Measurements from ENCODE around the gene PARVA.

DNA sequence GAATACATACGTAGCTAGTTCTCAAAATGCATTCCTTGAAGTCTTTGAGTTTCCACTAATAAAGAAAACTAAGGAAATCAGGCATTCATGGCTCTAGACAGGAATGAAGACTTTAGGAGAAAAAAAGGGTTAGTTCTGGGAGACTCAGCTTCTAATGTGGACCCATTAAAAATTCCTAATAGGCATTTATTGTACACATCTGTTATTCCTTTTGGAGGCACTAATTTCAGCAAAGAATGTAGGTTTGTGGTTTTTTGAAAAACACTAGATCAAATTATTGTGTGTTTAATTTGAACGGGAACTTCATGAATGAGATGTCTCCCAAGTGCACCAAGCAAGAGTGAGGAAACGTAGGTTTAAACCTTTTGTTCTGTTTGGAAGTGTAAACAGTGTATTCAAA, 42.7 kb downstream of the PARVA start:
- TF ChIP-seq, protein P1, sequence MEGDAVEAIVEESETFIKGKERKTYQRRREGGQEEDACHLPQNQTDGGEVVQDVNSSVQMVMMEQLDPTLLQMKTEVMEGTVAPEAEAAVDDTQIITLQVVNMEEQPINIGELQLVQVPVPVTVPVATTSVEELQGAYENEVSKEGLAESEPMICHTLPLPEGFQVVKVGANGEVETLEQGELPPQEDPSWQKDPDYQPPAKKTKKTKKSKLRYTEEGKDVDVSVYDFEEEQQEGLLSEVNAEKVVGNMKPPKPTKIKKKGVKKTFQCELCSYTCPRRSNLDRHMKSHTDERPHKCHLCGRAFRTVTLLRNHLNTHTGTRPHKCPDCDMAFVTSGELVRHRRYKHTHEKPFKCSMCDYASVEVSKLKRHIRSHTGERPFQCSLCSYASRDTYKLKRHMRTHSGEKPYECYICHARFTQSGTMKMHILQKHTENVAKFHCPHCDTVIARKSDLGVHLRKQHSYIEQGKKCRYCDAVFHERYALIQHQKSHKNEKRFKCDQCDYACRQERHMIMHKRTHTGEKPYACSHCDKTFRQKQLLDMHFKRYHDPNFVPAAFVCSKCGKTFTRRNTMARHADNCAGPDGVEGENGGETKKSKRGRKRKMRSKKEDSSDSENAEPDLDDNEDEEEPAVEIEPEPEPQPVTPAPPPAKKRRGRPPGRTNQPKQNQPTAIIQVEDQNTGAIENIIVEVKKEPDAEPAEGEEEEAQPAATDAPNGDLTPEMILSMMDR (IDR thresholded peaks at IDR 0.05) = no peak
- TF ChIP-seq POLR2AphosphoS5 (IDR thresholded peaks at IDR 0.05) = no peak

All from sigmoid colon (tissue), 4 donors.